ENCODE results near the gene ARHGAP19. TPM values are rescaled to one million over a fixed set of nuclear protein-coding genes. Genes with fewer than 3 reads are reported as not detected.

Gene ARHGAP19
- total RNA-seq, 2 experiments from 2014 or later, result 56.6 to 58.5 TPM

- Mint-ChIP-seq H3K27ac (no peak overlapping the region), H3K4me1 (peaks cover 9% of the 10 kb centered on the region), H3K36me3 (ENCODE audit: low read depth) (peaks cover 52% of the 10 kb centered on the region), H3K9me3 (no peaks in the 10 kb centered on the region), H3K27me3 (no peaks in the 10 kb centered on the region), H3K4me3 (no peak overlapping the region)
- CTCF ChIA-PET, result interaction anchor here (0.5 kb wide), 1 partner anchor 836 kb away, joined by 3 read pairs; no protein-coding TSS in a partner anchor
- POLR2A ChIA-PET, result no interaction called here
- DNase-seq, result no peak
Observed at GRCh38 chr10:97229322-97230015, 63.0 kb downstream of the ARHGAP19 start.

- DNase-seq, result no peak
- Mint-ChIP-seq H3K9me3 (no peaks in the 10 kb centered on the region), H3K4me1 (peaks cover 9% of the 10 kb centered on the region), H3K27me3 (no peaks in the 10 kb centered on the region), H3K4me3 (no peak overlapping the region), H3K27ac (no peak overlapping the region), H3K36me3 (ENCODE audit: low read depth) (peaks cover 52% of the 10 kb centered on the region)
- POLR2A ChIA-PET, result no interaction called here
- CTCF ChIA-PET, result no interaction called here
Observed at GRCh38 chr10:97228775-97229157, 63.7 kb downstream of the ARHGAP19 start.

- peaks cover 9% of the 10 kb centered on the region for H3K4me1 Mint-ChIP-seq
- no peak overlapping the region for H3K4me3 Mint-ChIP-seq
- no peaks in the 10 kb centered on the region for H3K27me3 Mint-ChIP-seq
- no peak for DNase-seq
- POLR2A ChIA-PET, result no interaction called here
- no peaks in the 10 kb centered on the region for H3K9me3 Mint-ChIP-seq
- CTCF ChIA-PET, result no interaction called here
- no peak overlapping the region for H3K27ac Mint-ChIP-seq
- peaks cover 54% of the 10 kb centered on the region for H3K36me3 Mint-ChIP-seq (ENCODE audit: low read depth)
Observed at GRCh38 chr10:97228130-97228774, 64.2 kb downstream of the ARHGAP19 start.

- H3K9me3 Mint-ChIP-seq, result no peaks in the 10 kb centered on the region
- peaks cover 57% of the 10 kb centered on the region for H3K36me3 Mint-ChIP-seq (ENCODE audit: low read depth)
- peaks cover 11% of the 10 kb centered on the region for H3K4me1 Mint-ChIP-seq
Observed at GRCh38 chr10:97226398-97226797, 66.0 kb downstream of the ARHGAP19 start.

GRCh38 chr10:97224483-97225435, 67.7 kb downstream of the ARHGAP19 start:
- Mint-ChIP-seq H3K27ac (no peak overlapping the region), H3K36me3 (ENCODE audit: low read depth) (peaks cover 58% of the 10 kb centered on the region)

More at GRCh38 chr10:97226398-97226797, 66.0 kb downstream of the ARHGAP19 start:
- Mint-ChIP-seq H3K27ac (no peak overlapping the region), H3K4me3 (no peak overlapping the region), H3K27me3 (no peaks in the 10 kb centered on the region)
- DNase-seq, result no peak
- CTCF ChIA-PET, result no interaction called here
- POLR2A ChIA-PET, result no interaction called here

GRCh38 chr10:97222326-97222961, 70.0 kb downstream of the ARHGAP19 start:
- no peaks in the 10 kb centered on the region for H3K27me3 Mint-ChIP-seq
- H3K4me3 Mint-ChIP-seq, result no peak overlapping the region
- ChIA-PET POLR2A (no interaction called here), CTCF (interaction anchor here (0.7 to 2.8 kb wide), 3 partner anchors 11 to 96 kb away, joined by 3 to 12 read pairs (median 4); partner anchors contain the start of gene FRAT1)
- H3K27ac Mint-ChIP-seq, result no peak overlapping the region
- H3K4me1 Mint-ChIP-seq, result peaks cover 35% of the 10 kb centered on the region
- peaks cover 47% of the 10 kb centered on the region for H3K36me3 Mint-ChIP-seq (ENCODE audit: low read depth)
- DNase-seq, result no peak
- no peaks in the 10 kb centered on the region for H3K9me3 Mint-ChIP-seq

More at GRCh38 chr10:97224483-97225435, 67.7 kb downstream of the ARHGAP19 start:
- no peak for DNase-seq
- POLR2A ChIA-PET, result no interaction called here
- Mint-ChIP-seq H3K27me3 (no peaks in the 10 kb centered on the region), H3K4me3 (no peak overlapping the region), H3K9me3 (no peaks in the 10 kb centered on the region), H3K4me1 (peaks cover 16% of the 10 kb centered on the region)
- CTCF ChIA-PET, result interaction anchor here (1.3 to 1.8 kb wide), 4 partner anchors 9 to 14 kb away, joined by 3 to 7 read pairs (median 4); no protein-coding TSS in a partner anchor

GRCh38 chr10:97220355-97220754, 72.1 kb downstream of the ARHGAP19 start:
- ChIA-PET CTCF (interaction anchor here (1.0 to 2.8 kb wide), 5 partner anchors 10 to 195 kb away, joined by 3 to 12 read pairs (median 5); no protein-coding TSS in a partner anchor), POLR2A (no interaction called here)
- H3K27me3 Mint-ChIP-seq, result no peaks in the 10 kb centered on the region
- peaks cover 32% of the 10 kb centered on the region for H3K36me3 Mint-ChIP-seq (ENCODE audit: low read depth)
- H3K4me1 Mint-ChIP-seq, result peaks cover 39% of the 10 kb centered on the region
- H3K27ac Mint-ChIP-seq, result no peak overlapping the region
- no peak overlapping the region for H3K4me3 Mint-ChIP-seq
- DNase-seq, result no peak
- no peaks in the 10 kb centered on the region for H3K9me3 Mint-ChIP-seq

- Mint-ChIP-seq H3K4me3 (no peak overlapping the region), H3K36me3 (ENCODE audit: low read depth) (peaks cover 21% of the 10 kb centered on the region), H3K27ac (no peak overlapping the region), H3K4me1 (peaks cover 30% of the 10 kb centered on the region), H3K27me3 (no peaks in the 10 kb centered on the region), H3K9me3 (no peaks in the 10 kb centered on the region)
- CTCF ChIA-PET, result interaction anchor here (0.9 to 3.3 kb wide), 10 partner anchors 11 to 306 kb away, joined by 3 to 11 read pairs (median 3); no protein-coding TSS in a partner anchor
- POLR2A ChIA-PET, result no interaction called here
- DNase-seq, result no peak
Observed at GRCh38 chr10:97217299-97217698, 75.1 kb downstream of the ARHGAP19 start.

GRCh38 chr10:97215619-97216260, 76.7 kb downstream of the ARHGAP19 start:
- CTCF ChIA-PET, result interaction anchor here (0.6 to 0.7 kb wide), 2 partner anchors 23 to 511 kb away, joined by 3 to 6 read pairs; no protein-coding TSS in a partner anchor

GRCh38 chr10:97213431-97213830, 79.0 kb downstream of the ARHGAP19 start:
- no peaks in the 10 kb centered on the region for H3K27me3 Mint-ChIP-seq
- no peaks in the 10 kb centered on the region for H3K9me3 Mint-ChIP-seq
- H3K36me3 Mint-ChIP-seq (ENCODE audit: low read depth), result peaks cover 7% of the 10 kb centered on the region
- ChIA-PET CTCF (interaction anchor here (0.9 to 4.4 kb wide), 2 partner anchors 17 to 140 kb away, joined by 4 to 38 read pairs; no protein-coding TSS in a partner anchor), POLR2A (no interaction called here)
- DNase-seq, result no peak
- H3K27ac Mint-ChIP-seq, result peak overlapping the region; percentile 60
- peaks cover 13% of the 10 kb centered on the region for H3K4me1 Mint-ChIP-seq
- no peak overlapping the region for H3K4me3 Mint-ChIP-seq

More at GRCh38 chr10:97215619-97216260, 76.7 kb downstream of the ARHGAP19 start:
- Mint-ChIP-seq H3K4me3 (no peak overlapping the region), H3K27me3 (no peaks in the 10 kb centered on the region), H3K4me1 (peaks cover 29% of the 10 kb centered on the region), H3K9me3 (no peaks in the 10 kb centered on the region), H3K27ac (no peak overlapping the region), H3K36me3 (ENCODE audit: low read depth) (peaks cover 16% of the 10 kb centered on the region)
- POLR2A ChIA-PET, result no interaction called here
- no peak for DNase-seq

- POLR2A ChIA-PET, result no interaction called here
- Mint-ChIP-seq H3K9me3 (no peaks in the 10 kb centered on the region), H3K27ac (no peak overlapping the region), H3K4me1 (no peaks in the 10 kb centered on the region), H3K36me3 (ENCODE audit: low read depth) (no peaks in the 10 kb centered on the region), H3K4me3 (no peak overlapping the region), H3K27me3 (no peaks in the 10 kb centered on the region)
- no peak for DNase-seq
- CTCF ChIA-PET, result interaction anchor here (0.9 to 4.4 kb wide), 19 partner anchors 8 to 178 kb away, joined by 3 to 38 read pairs (median 5); no protein-coding TSS in a partner anchor
Observed at GRCh38 chr10:97211229-97211628, 81.2 kb downstream of the ARHGAP19 start.
